GM18498 (cell line): Measurements from ENCODE around the gene C4orf33.
"Not testable (repeated sequence)": the region's sequence is repeated elsewhere in the genome, so short reads cannot be mapped to it uniquely, and the experiment has no call there.

Experiments
- ATAC-seq: cut with Tn5 transposase; IDR thresholded peaks from one replicate; pipeline ENCODE4 v1.9.1; 2021; ENCODE audit warnings: mild to moderate bottlenecking, moderate library complexity; ENCODE audit not compliant: unreplicated experiment

C4orf33 gene

DNA sequence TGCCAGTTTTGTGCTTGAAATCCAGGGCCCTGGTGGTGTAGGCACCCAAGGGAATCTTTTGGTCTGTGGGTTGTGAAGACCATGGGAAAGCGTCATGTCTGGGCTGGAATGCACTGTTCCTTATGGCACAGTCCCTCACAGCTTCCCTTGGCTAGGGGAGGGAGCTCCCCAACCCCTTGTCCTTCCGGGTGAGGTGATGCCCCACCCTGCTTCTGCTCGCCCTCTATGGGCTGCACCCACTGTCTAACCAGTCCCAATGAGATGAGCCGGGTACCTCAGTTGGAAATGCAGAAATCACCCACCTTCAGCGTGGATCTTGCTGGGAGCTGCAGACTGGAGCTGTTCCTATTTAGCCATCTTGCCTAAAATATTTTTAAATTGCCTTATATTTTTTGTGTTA, 30.7 kb downstream of the C4orf33 start:
- not testable (repeated sequence) for ATAC-seq

DNA sequence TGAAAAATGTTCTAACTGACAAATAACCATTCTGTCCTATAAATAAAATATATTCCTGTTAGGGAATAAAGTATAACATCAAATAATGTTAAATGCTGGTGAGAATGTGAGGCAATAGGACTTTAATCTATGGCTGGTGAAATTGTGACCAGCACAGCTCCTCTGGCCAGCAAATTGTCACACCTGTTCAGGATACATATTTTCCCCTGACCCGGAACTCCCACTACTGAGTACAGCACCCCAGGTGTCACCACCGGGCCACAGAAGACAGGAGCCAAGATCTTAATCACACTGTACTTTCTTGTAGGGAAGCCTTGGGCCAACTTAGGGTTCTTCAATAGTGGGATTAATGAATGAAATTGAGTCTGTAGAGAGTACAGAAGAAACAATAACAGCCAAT, 33.2 kb downstream of the C4orf33 start:
- no peak for ATAC-seq

DNA sequence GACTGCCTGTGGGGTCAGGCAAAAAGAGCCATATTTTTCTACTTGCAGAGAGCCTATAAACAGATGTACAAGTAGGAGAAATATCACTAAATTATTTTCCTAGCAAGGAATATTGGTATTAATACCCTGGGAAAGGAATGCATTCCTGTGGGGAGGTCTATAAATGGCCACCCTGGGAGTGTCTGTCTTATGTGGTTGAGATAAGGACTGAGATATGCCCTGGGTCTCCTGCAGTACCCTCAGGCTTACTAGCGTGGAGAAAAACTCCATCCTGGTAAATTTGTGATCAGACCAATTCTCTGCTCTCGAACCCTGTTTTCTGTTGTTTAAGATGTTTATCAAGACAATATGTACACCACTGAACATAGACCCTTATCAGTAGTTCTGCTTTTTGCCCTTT, 35.4 kb downstream of the C4orf33 start:
- no peak for ATAC-seq

GRCh38 chr4:129136433-129136832, 40.5 kb downstream of the C4orf33 start:
- no peak for ATAC-seq

GRCh38 chr4:129138810-129139496, 43.0 kb downstream of the C4orf33 start:
- ATAC-seq = no peak

DNA sequence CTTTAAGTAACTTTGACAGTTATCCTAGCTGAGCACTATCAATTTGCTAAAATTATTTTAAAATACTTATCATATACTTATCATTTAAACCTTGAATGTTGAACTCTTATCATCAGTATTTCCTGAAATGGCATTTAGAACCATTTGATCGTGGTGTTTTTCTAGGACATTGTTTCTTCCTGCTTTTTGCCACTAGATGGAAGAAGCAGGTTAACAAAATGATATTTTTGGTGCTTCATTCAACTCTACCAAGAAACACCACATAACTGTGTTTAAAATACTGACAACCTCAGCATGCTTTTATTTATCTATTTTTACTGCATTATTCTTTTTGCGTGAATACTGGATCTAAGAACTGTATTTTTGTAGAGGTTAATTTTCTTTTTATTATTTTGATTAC, 44.6 kb downstream of the C4orf33 start:
- ATAC-seq = no peak

- no peak for ATAC-seq
Measured at GRCh38 chr4:129143359-129143758, 47.4 kb downstream of the C4orf33 start.

DNA sequence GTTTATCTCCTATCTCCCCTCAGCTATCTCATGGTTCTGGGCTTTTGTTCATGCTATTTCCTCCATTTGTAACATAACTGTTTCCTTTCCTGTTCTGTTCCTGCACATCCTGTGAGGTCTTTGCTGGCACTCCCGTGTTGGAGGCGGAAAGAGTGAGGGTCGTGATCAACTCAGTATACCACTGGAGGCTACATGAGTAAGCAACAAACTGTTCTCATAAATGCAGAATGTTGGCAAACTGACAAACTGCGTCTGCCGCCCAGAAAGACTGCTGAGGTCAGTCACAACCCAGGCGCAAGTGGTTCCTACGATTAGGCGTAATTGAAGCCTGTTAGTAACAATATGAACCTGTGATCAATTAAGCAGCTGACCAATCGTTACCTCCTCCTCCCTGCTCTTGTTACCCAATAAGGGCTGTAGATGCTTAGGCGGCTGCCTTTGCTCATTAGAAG, 48.8 kb downstream of the C4orf33 start:
- no peak for ATAC-seq

- ATAC-seq = no peak
Measured at GRCh38 chr4:129145222-129145730, 49.3 kb downstream of the C4orf33 start.

DNA sequence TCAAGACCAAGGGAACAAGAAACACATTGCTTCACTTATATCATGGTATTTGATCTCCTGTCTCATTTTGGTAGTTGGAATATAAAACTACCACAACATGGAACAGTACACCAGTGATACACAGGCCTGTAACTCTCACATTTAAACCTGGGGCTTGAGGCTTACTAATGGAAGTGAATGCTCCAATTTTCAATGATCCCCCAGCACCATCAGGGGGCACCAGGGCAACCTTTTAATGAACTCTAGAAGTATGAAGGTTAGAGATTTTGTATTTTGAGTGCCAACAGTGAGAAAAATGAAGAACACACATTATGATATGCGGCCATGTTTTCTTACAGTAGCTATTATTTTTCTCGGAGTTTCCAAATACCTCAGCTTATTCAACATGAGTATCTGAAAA, 50.7 kb downstream of the C4orf33 start:
- no peak for ATAC-seq

- ATAC-seq = no peak
Measured at GRCh38 chr4:129148892-129149291, 52.9 kb downstream of the C4orf33 start.

DNA sequence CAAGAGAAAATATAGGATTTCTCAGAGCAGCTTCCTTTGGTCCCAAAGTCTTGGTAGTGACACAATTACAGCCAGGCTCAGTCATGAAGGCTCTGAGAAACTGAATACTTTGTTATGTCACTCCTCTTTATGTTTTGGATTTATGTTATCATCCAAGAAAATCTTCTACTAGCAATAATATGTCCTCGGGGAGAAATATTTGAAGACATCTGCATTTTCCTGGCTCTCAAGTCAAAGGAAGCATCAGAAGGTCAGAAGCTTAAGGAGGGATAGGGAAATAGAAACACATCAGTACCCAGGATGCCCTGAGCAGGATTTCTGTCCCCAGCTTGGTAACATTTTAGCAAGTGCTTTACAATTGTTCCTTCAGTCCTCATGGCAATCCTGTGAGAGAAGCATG, 54.0 kb downstream of the C4orf33 start:
- no peak for ATAC-seq

DNA sequence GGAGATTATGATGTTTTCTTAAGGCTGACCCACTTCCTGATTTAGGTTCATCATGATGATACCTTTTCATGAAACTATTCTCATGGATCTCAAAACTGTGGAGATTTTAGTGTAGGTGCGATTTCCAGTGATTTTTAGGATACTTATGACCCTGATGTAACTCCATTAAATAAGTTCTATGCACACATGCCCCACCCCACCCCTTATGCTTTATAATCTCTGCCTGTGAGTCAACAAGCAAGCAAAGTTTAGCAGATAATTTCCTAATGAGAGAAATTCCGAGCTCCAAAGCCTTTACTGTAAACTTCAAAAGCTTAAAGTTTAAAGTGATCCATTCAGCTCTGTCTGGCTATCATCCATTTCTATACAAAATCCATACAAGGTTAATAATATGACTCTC, 56.4 kb downstream of the C4orf33 start:
- no peak for ATAC-seq

DNA sequence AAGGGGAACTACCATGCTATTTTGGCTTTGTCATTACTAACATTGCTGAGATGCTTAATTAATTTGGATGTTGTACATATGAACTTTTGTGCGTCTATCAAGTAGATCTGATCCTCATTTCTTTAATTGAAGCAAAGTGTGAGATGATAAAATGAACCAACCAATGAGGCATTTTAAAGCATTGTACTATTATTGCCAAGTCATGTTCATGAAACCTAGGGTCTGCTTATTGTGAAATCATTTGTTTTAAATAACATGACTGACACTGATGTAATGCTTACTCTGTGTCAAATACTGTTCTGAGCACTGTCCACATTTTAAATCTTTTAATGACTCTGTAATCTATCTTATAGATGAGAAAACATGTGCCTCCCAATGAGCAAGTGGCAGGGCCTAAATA, 57.7 kb downstream of the C4orf33 start:
- ATAC-seq = no peak

DNA sequence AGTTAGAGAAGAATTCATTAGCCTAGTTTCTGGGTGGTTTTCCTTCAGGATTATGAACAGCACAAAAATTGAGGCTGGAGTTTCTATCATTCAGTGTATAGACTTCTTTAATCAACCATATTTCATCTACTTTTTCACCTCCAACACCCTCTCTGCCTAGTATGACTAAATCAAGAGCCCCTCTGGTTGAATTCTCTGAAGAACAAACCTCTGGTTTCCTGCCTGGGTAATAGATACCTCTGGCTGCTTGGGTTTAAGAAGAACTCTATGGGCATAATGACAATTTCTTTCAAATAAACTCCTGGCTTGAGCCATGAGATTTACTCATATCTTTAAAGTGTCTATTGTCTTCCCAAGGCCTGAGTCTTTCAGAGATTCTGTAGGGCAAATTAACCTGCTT, 66.5 kb downstream of the C4orf33 start:
- no peak for ATAC-seq

DNA sequence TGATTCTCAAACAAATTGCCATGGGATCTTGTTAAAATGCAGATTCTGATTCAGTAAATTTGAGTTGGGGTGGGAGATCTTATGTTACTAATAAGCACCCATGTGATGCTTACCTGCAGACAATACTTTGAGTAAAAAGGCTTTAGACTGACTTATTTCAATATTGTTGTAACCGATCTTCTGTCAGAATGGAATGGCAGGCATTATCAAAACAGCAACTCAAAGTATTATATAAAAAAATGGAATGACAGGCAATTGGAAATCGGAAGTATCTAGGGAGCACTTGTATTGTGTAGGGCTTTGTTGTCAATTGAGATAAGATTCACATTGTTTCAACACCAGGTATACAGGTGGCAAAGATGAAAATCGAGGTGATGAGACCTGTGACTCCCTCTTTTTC, 67.5 kb downstream of the C4orf33 start:
- no peak for ATAC-seq

DNA sequence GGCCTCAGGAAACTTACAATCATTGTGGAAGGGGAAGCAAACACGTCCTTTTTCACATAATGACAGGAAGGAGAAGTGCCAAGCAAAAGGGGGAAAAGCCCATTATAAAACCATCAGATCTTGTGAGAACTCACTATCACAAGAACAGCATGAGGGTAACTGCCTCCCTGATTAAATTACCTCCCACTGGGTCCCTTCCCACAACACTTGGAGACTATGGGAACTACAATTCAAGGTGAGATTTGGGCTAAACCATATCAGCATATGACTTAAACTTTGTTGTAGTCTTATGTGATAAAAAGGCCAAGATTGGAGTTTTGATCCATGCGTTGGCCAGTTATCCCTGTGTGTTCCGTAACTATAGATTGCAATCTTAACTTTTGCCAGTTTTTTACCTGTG, 68.3 kb downstream of the C4orf33 start:
- no peak for ATAC-seq
